ENCODE results near the gene OTOG. TPM values are rescaled to one million over a fixed set of nuclear protein-coding genes. Genes with fewer than 3 reads are reported as not detected.

The OTOG gene
- total and polyA plus RNA-seq, 2 donors (not counting 3 experiments of a cell fraction or from before 2014, with no cell fraction given), result not detected

DNA sequence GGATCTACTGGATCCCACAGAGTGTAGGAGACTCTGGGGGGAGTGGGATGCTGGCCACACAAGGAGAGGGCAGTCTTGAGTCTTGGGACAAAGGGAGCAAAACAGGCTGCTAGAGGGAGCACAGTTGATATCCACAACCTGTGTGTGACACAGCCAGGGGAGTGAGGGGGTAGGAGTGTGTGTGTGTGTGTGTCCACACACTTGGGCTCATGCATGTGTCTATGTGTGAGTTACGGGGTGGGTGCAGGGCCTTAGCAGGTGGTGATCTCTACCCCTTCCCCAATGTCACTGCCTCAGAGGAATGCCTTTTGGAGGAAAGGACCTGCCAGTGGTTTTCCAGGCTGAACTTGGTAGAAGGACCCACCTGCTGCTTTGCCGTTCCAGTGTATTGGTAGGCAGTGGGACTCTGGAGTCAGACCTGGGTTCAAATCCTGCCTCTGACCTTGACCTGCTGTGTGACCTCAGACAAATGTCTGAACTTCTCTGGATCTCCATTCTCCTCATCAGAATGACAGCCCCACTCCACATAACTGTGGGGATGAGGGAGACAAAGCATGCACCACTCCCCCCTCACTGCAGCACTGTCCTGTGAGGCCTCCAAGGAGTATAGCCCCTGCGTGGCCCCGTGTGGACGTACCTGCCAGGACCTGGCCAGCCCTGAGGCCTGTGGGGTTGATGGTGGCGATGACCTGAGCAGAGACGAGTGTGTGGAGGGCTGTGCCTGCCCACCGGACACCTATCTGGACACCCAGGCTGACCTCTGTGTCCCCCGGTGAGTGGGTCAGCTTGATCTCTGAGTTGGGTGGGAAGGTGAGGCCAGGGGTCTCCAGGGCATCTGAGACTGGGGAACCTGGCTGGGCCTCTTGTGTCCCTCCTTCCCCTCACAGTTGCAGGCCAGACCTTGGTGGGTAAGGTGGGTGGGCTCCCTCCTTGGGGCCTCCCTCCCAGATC lies 27.4 kb downstream of the OTOG start:
- Histone ChIP-seq H3K4me3 (replicated peaks in 1 of 3; ENCODE audit: insufficient read depth in 1 of 3, low read depth in 1 of 3, low read length in 3 of 3) (no peak overlapping the region), H3K9me3 (replicated peaks; ENCODE audit: control insufficient read depth, insufficient read depth, low read length) (no peaks in the 10 kb centered on the region), H3K9me1 (replicated peaks; ENCODE audit: control insufficient read depth, extremely low read depth, insufficient read depth, low read length) (no peaks in the 10 kb centered on the region), H3K4me2 (ENCODE audit: insufficient read depth, low read length) (no peak overlapping the region), H3K36me3 (ENCODE audit: control insufficient read depth in 2 of 2, extremely low read depth in 1 of 2, insufficient read depth in 2 of 2, low read length in 2 of 2) (no peaks in the 10 kb centered on the region), H3K4me1 (ENCODE audit: control insufficient read depth, extremely low read depth, insufficient read depth, low read length) (no peaks in the 10 kb centered on the region), H3K27ac (ENCODE audit: insufficient read depth, low read depth, low read length) (no peak overlapping the region), H2AFZ (ENCODE audit: low read depth, low read length) (no peak overlapping the region), H4K20me1 (replicated peaks; ENCODE audit: control insufficient read depth, extremely low read depth, insufficient read depth, low read length) (no peaks in the 10 kb centered on the region), H3K79me2 (ENCODE audit: control insufficient read depth, insufficient read depth, low read length) (no peaks in the 10 kb centered on the region), H3K27me3 (ENCODE audit: control insufficient read depth in 2 of 2, insufficient read depth in 2 of 2, low read length in 2 of 2) (no peaks in the 10 kb centered on the region), H3K9ac (replicated peaks; ENCODE audit: extremely low read depth, insufficient read depth, low read length) (no peak overlapping the region)
- ChIA-PET CTCF (no interaction called here), POLR2A (no interaction called here)
- no peak for DNase-seq (ENCODE audit: low read depth, low spot score)
- dilution Hi-C loops (cut with MboI; ENCODE audit: extremely low pct_ligation_motif_present, low sequenced_read_pairs), result no loop called here
- intact Hi-C loops (cut with micrococcal nuclease), result no loop called here
- BruUV-seq (replicated peaks), result no TSS peak
- TF ChIP-seq MAX (IDR thresholded peaks at IDR 0.05; ENCODE audit: insufficient read depth, insufficient read length) (no peak), MYC (IDR thresholded peaks at IDR 0.05; ENCODE audit: low read depth, low read length) (no peak), JUN (IDR thresholded peaks at IDR 0.05; ENCODE audit: borderline replicate concordance, insufficient read depth, insufficient read length, low read depth) (no peak), GATA2 (IDR thresholded peaks at IDR 0.05; ENCODE audit: insufficient read depth, insufficient read length, low read depth, low read length) (no peak), CTCF (IDR thresholded peaks at IDR 0.05; ENCODE audit: extremely low read depth in 1 of 2, insufficient read depth in 1 of 2, low read depth in 1 of 2, low read length in 2 of 2) (no peak), EZH2 (IDR thresholded peaks at IDR 0.05; ENCODE audit: borderline replicate concordance, low read depth, low read length, severe bottlenecking) (no peak), POLR2AphosphoS5 (IDR thresholded peaks at IDR 0.05; ENCODE audit: insufficient read depth, low read depth, low read length) (no peak), POLR2A (IDR thresholded peaks at IDR 0.05; ENCODE audit: low read depth, low read length) (no peak), FOS (IDR thresholded peaks at IDR 0.05; ENCODE audit: borderline replicate concordance, insufficient read depth, low read length) (no peak)
- no peak for FAIRE-seq

Data from endothelial cell of umbilical vein (primary cell).